ENCODE results near the gene SLC6A18.
"Not testable (repeated sequence)": the region's sequence is repeated elsewhere in the genome, so short reads cannot be mapped to it uniquely, and the experiment has no call there.

The SLC6A18 gene

GRCh38 chr5:1259806-1260480 is 34.8 kb downstream of the SLC6A18 start:
- no peak for DNase-seq

- DNase-seq = no peak
These were observed 36.5 kb downstream of the SLC6A18 start for GRCh38 chr5:1261643-1262042.

- DNase-seq = no peak
These were observed 37.2 kb downstream of the SLC6A18 start for GRCh38 chr5:1262381-1262780.

- no peak for DNase-seq
These were observed 39.0 kb downstream of the SLC6A18 start for GRCh38 chr5:1264211-1264610.

GRCh38 chr5:1265026-1265425 is 39.8 kb downstream of the SLC6A18 start:
- DNase-seq = no peak

- DNase-seq = no peak
These were observed 40.6 kb downstream of the SLC6A18 start for GRCh38 chr5:1265461-1266455.

GRCh38 chr5:1266791-1267190 is 41.6 kb downstream of the SLC6A18 start:
- no peak for DNase-seq

- not testable (repeated sequence) for DNase-seq
These were observed 42.3 kb downstream of the SLC6A18 start for GRCh38 chr5:1267464-1267863.

- no peak for DNase-seq
These were observed 42.9 kb downstream of the SLC6A18 start for GRCh38 chr5:1268056-1268455.

- DNase-seq = no peak
These were observed 43.5 kb downstream of the SLC6A18 start for GRCh38 chr5:1268666-1269065.

- no peak for DNase-seq
These were observed 45.2 kb downstream of the SLC6A18 start for GRCh38 chr5:1270426-1270825.

- DNase-seq = no peak
These were observed 46.0 kb downstream of the SLC6A18 start for GRCh38 chr5:1270933-1271914.

- no peak for DNase-seq
These were observed 47.0 kb downstream of the SLC6A18 start for GRCh38 chr5:1272201-1272600.

GRCh38 chr5:1273745-1274144 is 48.6 kb downstream of the SLC6A18 start:
- no peak for DNase-seq

GRCh38 chr5:1274471-1274870 is 49.3 kb downstream of the SLC6A18 start:
- no peak for DNase-seq

GRCh38 chr5:1275397-1276391 is 50.5 kb downstream of the SLC6A18 start:
- not testable (repeated sequence) for DNase-seq

GRCh38 chr5:1276930-1277329 is 51.7 kb downstream of the SLC6A18 start:
- DNase-seq = no peak

GRCh38 chr5:1277331-1277730 is 52.1 kb downstream of the SLC6A18 start:
- no peak for DNase-seq

GRCh38 chr5:1277781-1278180 is 52.6 kb downstream of the SLC6A18 start:
- no peak for DNase-seq

- no peak for DNase-seq
These were observed 53.0 kb downstream of the SLC6A18 start for GRCh38 chr5:1278216-1278615.

- no peak for DNase-seq
These were observed 53.7 kb downstream of the SLC6A18 start for GRCh38 chr5:1278656-1279442.
